Endothelial cell of umbilical vein (primary cell): Measurements from ENCODE around the gene ELOVL5. TPM values are rescaled to one million over a fixed set of nuclear protein-coding genes. Genes with fewer than 3 reads are reported as not detected.

Source experiments
- BruUV-seq: library from RNA; stranded (reverse); fragments of 400-500 nt; replicated peaks from 2 replicates; lab custom pipeline; 2021; lab: Mats Ljungman, UMichigan
- CTCF ChIA-PET: fragments of 300-600, 350-600 bp; sonication (Branson Sonifier 250); formaldehyde crosslinking; loops from one replicate; lab custom pipeline; 2021; ENCODE audit warnings: antibody characterized with exemption, inconsistent platforms; lab: Charles Lee
- POLR2A ChIA-PET: fragments of 300-600, 350-600 bp; sonication (Branson Sonifier 250); formaldehyde crosslinking; loops from one replicate; lab custom pipeline; 2021; ENCODE audit warnings: antibody characterized with exemption, inconsistent platforms; lab: Charles Lee
- DNase-seq: peaks from one replicate; pipeline ENCODE4 v3.0.0-alpha.2; 2011; ENCODE audit warnings: low read depth, low spot score
- FAIRE-seq: peaks from 2 replicates; lab custom pipeline; 2011; peaks lifted over from hg19 to GRCh38; lab: Jason Lieb, UNC
- H2AFZ ChIP-seq: 2 replicates; pipeline ENCODE4 v1.6.0; 2012; ENCODE audit warnings: low read depth, low read length, control low read depth, inconsistent platforms
- H3K27ac ChIP-seq: 2 replicates; pipeline ENCODE4 v1.5.1; 2011; ENCODE audit warnings: low read depth, mild to moderate bottlenecking, control low read depth, low read length, moderate library complexity; ENCODE audit not compliant: insufficient read depth
- H3K27me3 ChIP-seq, 2 experiments: 2 replicates each; pipeline versions ENCODE4 v1.6.0 to v1.6.1; 2011; ENCODE audit warnings: low read length in 2 of 2, mixed read lengths in 1 of 2; ENCODE audit not compliant: control insufficient read depth in 2 of 2, insufficient read depth in 2 of 2
- H3K36me3 ChIP-seq, 2 experiments: 2 replicates in 1 of 2; 3 replicates in 1 of 2; pipeline ENCODE4 v1.5.1; 2011; ENCODE audit warnings: low read length in 2 of 2, mild to moderate bottlenecking in 1 of 2, moderate library complexity in 1 of 2; ENCODE audit not compliant: control insufficient read depth in 2 of 2, insufficient read depth in 2 of 2; ENCODE audit errors: extremely low read depth in 1 of 2
- H3K4me1 ChIP-seq: 3 replicates; pipeline ENCODE4 v1.5.1; 2011; ENCODE audit warnings: mild to moderate bottlenecking, low read length; ENCODE audit not compliant: control insufficient read depth, insufficient read depth; ENCODE audit errors: extremely low read depth
- H3K4me2 ChIP-seq: 2 replicates; pipeline ENCODE4 v1.6.1; 2011; ENCODE audit warnings: low read length, control low read depth, mixed read lengths; ENCODE audit not compliant: insufficient read depth
- H3K4me3 ChIP-seq, 3 experiments: fragments of 200-600 bp in 1 of 3; sonication (generic), shearing (Covaris generic) in 1 of 3; replicated peaks in 1 of 3; 2 replicates each; pipeline ENCODE4 v1.5.1; 2011 to 2016; ENCODE audit warnings: control low read depth in 3 of 3, low read length in 3 of 3, mild to moderate bottlenecking in 2 of 3, inconsistent platforms in 1 of 3, low read depth in 1 of 3, moderate library complexity in 1 of 3; ENCODE audit not compliant: insufficient read depth in 1 of 3
- H3K79me2 ChIP-seq: 2 replicates; pipeline ENCODE4 v1.6.0; 2012; ENCODE audit warnings: low read length, inconsistent platforms; ENCODE audit not compliant: control insufficient read depth, insufficient read depth
- H3K9ac ChIP-seq: replicated peaks from 2 replicates; pipeline ENCODE3; 2011; ENCODE audit warnings: low read length, control low read depth; ENCODE audit not compliant: insufficient read depth; ENCODE audit errors: extremely low read depth
- H3K9me1 ChIP-seq: replicated peaks from 3 replicates; pipeline ENCODE4 v1.6.0; 2011; ENCODE audit warnings: mild to moderate bottlenecking, low read length; ENCODE audit not compliant: control insufficient read depth, insufficient read depth; ENCODE audit errors: extremely low read depth
- H3K9me3 ChIP-seq: replicated peaks from 2 replicates; pipeline ENCODE4 v1.5.1; 2012; ENCODE audit warnings: low read length, inconsistent platforms; ENCODE audit not compliant: control insufficient read depth, insufficient read depth
- H4K20me1 ChIP-seq: replicated peaks from 2 replicates; pipeline ENCODE3; 2011; ENCODE audit warnings: mild to moderate bottlenecking, low read length; ENCODE audit not compliant: control insufficient read depth, insufficient read depth; ENCODE audit errors: extremely low read depth
- EZH2 ChIP-seq: IDR thresholded peaks from 2 replicates; pipeline ENCODE4 v1.6.1; 2012; ENCODE audit warnings: borderline replicate concordance, low read depth, mild to moderate bottlenecking, moderate library complexity, low read length, inconsistent platforms; ENCODE audit not compliant: severe bottlenecking
- FOS ChIP-seq: IDR thresholded peaks from 2 replicates; pipeline ENCODE4 v1.6.1; 2011; ENCODE audit warnings: mild to moderate bottlenecking, low read length, moderate library complexity, borderline replicate concordance; ENCODE audit not compliant: insufficient read depth
- GATA2 ChIP-seq: IDR thresholded peaks from 2 replicates; pipeline ENCODE4 v1.7.0; 2011; ENCODE audit warnings: low read depth, mild to moderate bottlenecking, moderate library complexity, mixed read lengths, low read length; ENCODE audit not compliant: insufficient read length, insufficient read depth
- JUN ChIP-seq: IDR thresholded peaks from 2 replicates; pipeline ENCODE4 v1.6.1; 2011; ENCODE audit warnings: borderline replicate concordance, low read depth; ENCODE audit not compliant: insufficient read length, insufficient read depth
- MYC ChIP-seq: IDR thresholded peaks from one replicate; pipeline ENCODE4 v1.6.1; 2011; ENCODE audit warnings: mild to moderate bottlenecking, low read depth, low read length
- POLR2A ChIP-seq: IDR thresholded peaks from 2 replicates; pipeline ENCODE4 v1.6.1; 2012; ENCODE audit warnings: low read depth, mild to moderate bottlenecking, control low read depth, low read length
- POLR2AphosphoS5 ChIP-seq: IDR thresholded peaks from 2 replicates; pipeline ENCODE4 v1.6.1; 2012; ENCODE audit warnings: low read depth, mild to moderate bottlenecking, control low read depth, low read length, moderate library complexity; ENCODE audit not compliant: insufficient read depth
- dilution Hi-C: fragments of 300-500 bp; cut with MboI; formaldehyde crosslinking; loops from one replicate; pipeline ENCODE4 v1.15.0; 2019; ENCODE audit warnings: low sequenced_read_pairs; ENCODE audit not compliant: extremely low pct_ligation_motif_present
- intact Hi-C: fragments of 100-400 bp; cut with micrococcal nuclease; formaldehyde crosslinking; loops from one replicate; pipeline ENCODE4 v1.10.0; 2022
- polyA plus RNA-seq, 4 experiments: library from polyadenylated mRNA; depleted of rRNA in 3 of 4; stranded (reverse) in 3 of 4; unstranded in 1 of 4; fragments of >200 nt; gene quantifications; 2 replicates each; pipeline versions ENCODE4 v1.2.1 to v1.2.3, GENCODE V29; 2011 to 2012; ENCODE audit warnings: missing spikeins in 1 of 4
- total RNA-seq: library from RNA; stranded (reverse); gene quantifications from 2 replicates; pipeline ENCODE4 v1.2.3, GENCODE V29; 2021
- TF ChIP-seq, protein P1 (sequence below): IDR thresholded peaks from 2 replicates; pipeline ENCODE4 v1.6.1; 2011; ENCODE audit not compliant: insufficient read depth, insufficient read length
- TF ChIP-seq, protein P2 (sequence below), 2 donors: IDR thresholded peaks; 1 replicate in 1 of 2; 2 replicates in 1 of 2; pipeline ENCODE4 v1.5.1; 2011; ENCODE audit warnings: low read length in 2 of 2, mild to moderate bottlenecking in 2 of 2, moderate library complexity in 2 of 2, control low read depth in 1 of 2, inconsistent platforms in 1 of 2, low read depth in 1 of 2; ENCODE audit not compliant: insufficient read depth in 1 of 2; ENCODE audit errors: extremely low read depth in 1 of 2

ELOVL5 gene
- total and polyA plus RNA-seq, 2 donors (not counting 3 experiments of a cell fraction or from before 2014, with no cell fraction given) = 85.9 to 140 TPM

- H2AFZ ChIP-seq = no peak overlapping the region
- H3K9me3 ChIP-seq = no peaks in the 10 kb centered on the region
- no peaks in the 10 kb centered on the region for H3K9me1 ChIP-seq
- H3K4me2 ChIP-seq = no peak overlapping the region
- no TSS peak for BruUV-seq
- POLR2A ChIA-PET = no interaction called here
- H3K27me3 ChIP-seq = no peaks in the 10 kb centered on the region
- no peak overlapping the region for H3K4me3 ChIP-seq
- dilution Hi-C loops = no loop called here
- H3K27ac ChIP-seq = no peak overlapping the region
- DNase-seq (no peak), FAIRE-seq (no peak)
- H3K79me2 ChIP-seq = peaks cover 78% of the 10 kb centered on the region
- CTCF ChIA-PET = interaction anchor here (0.7 to 1.5 kb wide), 2 partner anchors 14 to 45 kb away, joined by 4 read pairs; no protein-coding TSS in a partner anchor
- H3K4me1 ChIP-seq = peaks cover 58% of the 10 kb centered on the region
- TF ChIP-seq GATA2 (no peak), POLR2A (no peak), FOS (no peak), POLR2AphosphoS5 (no peak), EZH2 (no peak), MYC (no peak), JUN (no peak)
- TF ChIP-seq, protein P1, sequence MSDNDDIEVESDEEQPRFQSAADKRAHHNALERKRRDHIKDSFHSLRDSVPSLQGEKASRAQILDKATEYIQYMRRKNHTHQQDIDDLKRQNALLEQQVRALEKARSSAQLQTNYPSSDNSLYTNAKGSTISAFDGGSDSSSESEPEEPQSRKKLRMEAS = no peak
- TF ChIP-seq, protein P2, sequence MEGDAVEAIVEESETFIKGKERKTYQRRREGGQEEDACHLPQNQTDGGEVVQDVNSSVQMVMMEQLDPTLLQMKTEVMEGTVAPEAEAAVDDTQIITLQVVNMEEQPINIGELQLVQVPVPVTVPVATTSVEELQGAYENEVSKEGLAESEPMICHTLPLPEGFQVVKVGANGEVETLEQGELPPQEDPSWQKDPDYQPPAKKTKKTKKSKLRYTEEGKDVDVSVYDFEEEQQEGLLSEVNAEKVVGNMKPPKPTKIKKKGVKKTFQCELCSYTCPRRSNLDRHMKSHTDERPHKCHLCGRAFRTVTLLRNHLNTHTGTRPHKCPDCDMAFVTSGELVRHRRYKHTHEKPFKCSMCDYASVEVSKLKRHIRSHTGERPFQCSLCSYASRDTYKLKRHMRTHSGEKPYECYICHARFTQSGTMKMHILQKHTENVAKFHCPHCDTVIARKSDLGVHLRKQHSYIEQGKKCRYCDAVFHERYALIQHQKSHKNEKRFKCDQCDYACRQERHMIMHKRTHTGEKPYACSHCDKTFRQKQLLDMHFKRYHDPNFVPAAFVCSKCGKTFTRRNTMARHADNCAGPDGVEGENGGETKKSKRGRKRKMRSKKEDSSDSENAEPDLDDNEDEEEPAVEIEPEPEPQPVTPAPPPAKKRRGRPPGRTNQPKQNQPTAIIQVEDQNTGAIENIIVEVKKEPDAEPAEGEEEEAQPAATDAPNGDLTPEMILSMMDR (IDR thresholded peaks at IDR 0.05; ENCODE audit: extremely low read depth in 1 of 2, insufficient read depth in 1 of 2, low read depth in 1 of 2, low read length in 2 of 2) = no peak
- no peaks in the 10 kb centered on the region for H4K20me1 ChIP-seq
- intact Hi-C loops = loop anchor here (5.0 to 10.0 kb wide), 2 partner anchors 127 to 245 kb away; partner anchors contain the start of gene GCLC
- H3K9ac ChIP-seq = no peak overlapping the region
- H3K36me3 ChIP-seq = no peaks in the 10 kb centered on the region
Measured at GRCh38 chr6:53299331-53300005, 49.3 kb downstream of the ELOVL5 start.
